Measurements from ENCODE around the gene CEP85L.

The CEP85L gene

DNA sequence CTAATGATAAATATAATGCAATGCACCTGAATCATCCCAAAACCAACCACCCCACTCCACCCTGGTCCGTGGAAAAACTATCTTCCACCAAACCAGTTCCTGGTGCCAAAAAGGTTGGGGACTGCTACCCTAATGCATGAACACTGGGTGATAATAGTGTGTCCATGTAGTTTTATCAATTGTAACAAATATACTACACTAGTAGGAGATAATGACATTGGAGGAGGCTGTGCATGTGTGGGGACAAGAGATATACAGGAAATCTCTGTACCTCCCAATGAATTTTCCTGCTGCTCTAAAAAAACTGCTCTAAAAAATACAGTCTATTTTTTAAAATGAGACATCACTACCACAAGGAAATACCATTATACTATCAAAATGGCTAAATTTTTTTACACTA is 20.5 kb downstream of the CEP85L start:
- FAIRE-seq: no peak
- TF ChIP-seq POLR2A (IDR thresholded peaks at IDR 0.05; ENCODE audit: low read depth, low read length): no peak
- TF ChIP-seq PAX5 (IDR thresholded peaks at IDR 0.05; ENCODE audit: insufficient read depth, low read length, severe bottlenecking): no peak
- no peak for TF ChIP-seq SPI1 (IDR thresholded peaks at IDR 0.05; ENCODE audit: low read depth, low read length)
- no peak for TF ChIP-seq TAF1 (IDR thresholded peaks at IDR 0.05; ENCODE audit: low read depth, low read length)
- no peak for TF ChIP-seq POU2F2 (IDR thresholded peaks at IDR 0.05; ENCODE audit: low read depth, low read length)
- no peak for TF ChIP-seq POLR2AphosphoS5 (IDR thresholded peaks at IDR 0.05; ENCODE audit: low read depth, low read length)
- no peak for DNase-seq (ENCODE audit: insufficient read length, low spot score)

DNA sequence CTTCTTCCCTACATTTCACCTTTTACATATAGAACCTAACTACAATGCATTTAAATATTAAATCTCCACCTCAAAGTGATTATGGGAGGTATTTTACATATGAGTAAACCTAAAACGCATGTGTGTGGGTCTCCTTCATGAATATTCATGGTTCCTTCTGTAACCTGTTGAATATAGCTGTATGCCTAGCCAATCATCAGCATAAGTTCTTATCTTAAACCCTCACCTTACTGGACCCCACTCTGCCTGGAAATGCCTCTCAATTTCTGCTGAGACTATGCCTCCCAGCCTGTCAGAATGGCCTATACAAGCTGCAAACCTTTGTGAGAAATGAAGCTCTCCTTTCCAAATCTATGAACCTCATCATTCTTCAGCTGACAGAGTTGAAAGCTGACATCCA is 21.3 kb downstream of the CEP85L start:
- no peak for TF ChIP-seq POU2F2 (IDR thresholded peaks at IDR 0.05; ENCODE audit: low read depth, low read length)
- no peak for TF ChIP-seq TAF1 (IDR thresholded peaks at IDR 0.05; ENCODE audit: low read depth, low read length)
- no peak for TF ChIP-seq POLR2AphosphoS5 (IDR thresholded peaks at IDR 0.05; ENCODE audit: low read depth, low read length)
- no peak for TF ChIP-seq PAX5 (IDR thresholded peaks at IDR 0.05; ENCODE audit: insufficient read depth, low read length, severe bottlenecking)
- FAIRE-seq (no peak), DNase-seq (ENCODE audit: insufficient read length, low spot score) (no peak)

DNA sequence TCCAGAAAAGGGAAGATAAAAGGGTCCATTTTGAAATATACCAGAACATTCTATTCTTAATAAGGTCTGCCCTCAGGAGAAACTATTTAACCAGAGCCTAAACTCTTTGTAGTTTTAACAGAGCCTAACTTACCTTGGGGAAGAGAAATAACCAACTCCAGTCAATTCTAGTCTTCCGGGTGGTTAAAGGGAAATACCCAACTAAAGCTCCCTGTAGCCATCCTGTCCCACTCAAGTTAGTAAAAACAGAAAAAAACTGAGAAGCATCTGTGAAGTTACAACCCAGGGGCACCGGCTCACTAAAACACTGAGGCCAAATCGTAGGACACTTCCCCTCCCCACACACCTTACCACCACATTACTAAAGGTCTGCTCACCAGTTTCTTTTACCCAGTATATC is 23.7 kb downstream of the CEP85L start:
- DNase-seq (ENCODE audit: insufficient read length, low spot score): no peak
- no peak for FAIRE-seq
- TF ChIP-seq POLR2AphosphoS5 (IDR thresholded peaks at IDR 0.05; ENCODE audit: low read depth, low read length) (no peak), TAF1 (IDR thresholded peaks at IDR 0.05; ENCODE audit: low read depth, low read length) (no peak), POU2F2 (IDR thresholded peaks at IDR 0.05; ENCODE audit: low read depth, low read length) (no peak), SPI1 (IDR thresholded peaks at IDR 0.05; ENCODE audit: low read depth, low read length) (no peak), POLR2A (IDR thresholded peaks at IDR 0.05; ENCODE audit: low read depth, low read length) (no peak), PAX5 (IDR thresholded peaks at IDR 0.05; ENCODE audit: insufficient read depth, low read length, severe bottlenecking) (no peak)

DNA sequence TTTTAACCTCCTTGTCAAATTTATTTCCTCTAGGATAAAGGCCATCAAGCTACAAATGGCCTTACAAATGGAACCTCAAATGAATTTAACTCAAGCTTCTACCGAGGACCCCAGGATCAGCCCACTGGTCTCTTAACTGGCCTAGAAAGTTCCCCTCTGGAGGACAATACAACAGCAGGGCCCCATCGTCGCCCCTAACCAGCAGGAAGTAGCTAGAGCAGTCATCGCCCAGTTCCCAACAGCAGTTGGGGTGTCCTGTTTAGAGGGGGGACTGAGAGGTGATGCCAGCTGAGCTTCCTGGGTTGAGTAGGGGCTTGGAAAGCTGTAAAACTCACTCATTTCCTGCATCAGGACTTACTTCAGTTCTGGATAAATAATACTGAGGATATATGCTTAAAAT is 25.6 kb downstream of the CEP85L start:
- DNase-seq (ENCODE audit: insufficient read length, low spot score) (no peak), FAIRE-seq (no peak)
- TF ChIP-seq TAF1 (IDR thresholded peaks at IDR 0.05; ENCODE audit: low read depth, low read length) (no peak), PAX5 (IDR thresholded peaks at IDR 0.05; ENCODE audit: insufficient read depth, low read length, severe bottlenecking) (no peak), POLR2A (IDR thresholded peaks at IDR 0.05; ENCODE audit: low read depth, low read length) (no peak), SPI1 (IDR thresholded peaks at IDR 0.05; ENCODE audit: low read depth, low read length) (no peak), POU2F2 (IDR thresholded peaks at IDR 0.05; ENCODE audit: low read depth, low read length) (no peak), POLR2AphosphoS5 (IDR thresholded peaks at IDR 0.05; ENCODE audit: low read depth, low read length) (no peak)

DNA sequence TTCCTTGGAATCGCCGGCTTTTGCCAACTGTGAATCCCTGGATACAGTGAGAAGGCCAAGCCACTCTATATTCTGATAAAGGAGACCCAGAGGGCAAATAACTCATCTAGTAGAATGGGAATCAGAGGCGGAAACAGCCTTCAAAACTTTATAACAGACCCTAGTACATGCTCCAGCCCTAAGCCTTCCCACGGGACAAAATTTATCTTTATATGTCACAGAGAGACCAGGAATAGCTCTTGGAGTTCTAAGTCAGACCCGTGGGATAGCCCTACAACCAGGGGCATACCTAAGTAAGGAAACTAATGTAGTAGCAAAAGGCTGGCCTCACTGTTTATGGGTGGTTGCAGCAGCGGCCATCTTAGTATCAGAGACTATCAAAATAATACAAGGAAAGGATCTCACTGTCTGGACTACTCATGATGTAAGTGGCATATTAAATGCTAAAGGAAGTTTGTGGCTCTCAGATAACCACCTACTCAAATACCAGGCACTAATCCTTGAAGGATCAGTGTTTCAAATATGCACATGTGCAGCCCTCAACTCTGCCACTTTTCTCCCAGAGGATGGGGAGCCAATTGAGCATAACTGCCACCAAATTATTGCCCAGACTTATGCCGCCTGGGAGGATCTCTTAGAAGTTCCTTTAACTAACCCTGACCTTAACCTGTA is 29.5 kb downstream of the CEP85L start:
- no peak for FAIRE-seq
- DNase-seq (ENCODE audit: insufficient read length, low spot score): no peak
- no peak for TF ChIP-seq POLR2A (IDR thresholded peaks at IDR 0.05; ENCODE audit: low read depth, low read length)
- TF ChIP-seq POU2F2 (IDR thresholded peaks at IDR 0.05; ENCODE audit: low read depth, low read length): no peak
- TF ChIP-seq POLR2AphosphoS5 (IDR thresholded peaks at IDR 0.05; ENCODE audit: low read depth, low read length): no peak
- TF ChIP-seq PAX5 (IDR thresholded peaks at IDR 0.05; ENCODE audit: insufficient read depth, low read length, severe bottlenecking): no peak
- TF ChIP-seq SPI1 (IDR thresholded peaks at IDR 0.05; ENCODE audit: low read depth, low read length): no peak
- no peak for TF ChIP-seq TAF1 (IDR thresholded peaks at IDR 0.05; ENCODE audit: low read depth, low read length)

DNA sequence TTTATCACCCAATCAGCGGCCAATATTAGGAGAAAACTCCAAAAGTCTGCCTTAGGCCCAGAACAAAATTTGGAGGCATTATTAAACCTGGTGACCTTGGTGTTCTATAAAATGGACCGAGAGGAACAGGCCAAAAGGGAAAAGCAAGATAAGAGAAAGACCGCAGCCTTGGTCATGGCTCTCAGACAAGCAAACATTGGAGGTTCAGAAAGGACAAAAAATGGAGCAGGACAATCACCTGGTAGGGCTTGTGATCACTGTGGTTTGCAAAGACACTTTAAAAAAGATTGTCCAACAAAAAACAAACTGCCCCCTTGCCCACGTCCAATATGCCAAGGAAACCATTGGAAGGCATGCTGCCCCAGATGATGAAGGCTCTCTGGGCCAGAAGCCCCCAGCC is 31.2 kb downstream of the CEP85L start:
- DNase-seq (ENCODE audit: insufficient read length, low spot score): no peak
- no peak for TF ChIP-seq TAF1 (IDR thresholded peaks at IDR 0.05; ENCODE audit: low read depth, low read length)
- no peak for TF ChIP-seq POU2F2 (IDR thresholded peaks at IDR 0.05; ENCODE audit: low read depth, low read length)
- no peak for TF ChIP-seq POLR2AphosphoS5 (IDR thresholded peaks at IDR 0.05; ENCODE audit: low read depth, low read length)
- TF ChIP-seq PAX5 (IDR thresholded peaks at IDR 0.05; ENCODE audit: insufficient read depth, low read length, severe bottlenecking): no peak
- no peak for TF ChIP-seq POLR2A (IDR thresholded peaks at IDR 0.05; ENCODE audit: low read depth, low read length)
- no peak for FAIRE-seq

DNA sequence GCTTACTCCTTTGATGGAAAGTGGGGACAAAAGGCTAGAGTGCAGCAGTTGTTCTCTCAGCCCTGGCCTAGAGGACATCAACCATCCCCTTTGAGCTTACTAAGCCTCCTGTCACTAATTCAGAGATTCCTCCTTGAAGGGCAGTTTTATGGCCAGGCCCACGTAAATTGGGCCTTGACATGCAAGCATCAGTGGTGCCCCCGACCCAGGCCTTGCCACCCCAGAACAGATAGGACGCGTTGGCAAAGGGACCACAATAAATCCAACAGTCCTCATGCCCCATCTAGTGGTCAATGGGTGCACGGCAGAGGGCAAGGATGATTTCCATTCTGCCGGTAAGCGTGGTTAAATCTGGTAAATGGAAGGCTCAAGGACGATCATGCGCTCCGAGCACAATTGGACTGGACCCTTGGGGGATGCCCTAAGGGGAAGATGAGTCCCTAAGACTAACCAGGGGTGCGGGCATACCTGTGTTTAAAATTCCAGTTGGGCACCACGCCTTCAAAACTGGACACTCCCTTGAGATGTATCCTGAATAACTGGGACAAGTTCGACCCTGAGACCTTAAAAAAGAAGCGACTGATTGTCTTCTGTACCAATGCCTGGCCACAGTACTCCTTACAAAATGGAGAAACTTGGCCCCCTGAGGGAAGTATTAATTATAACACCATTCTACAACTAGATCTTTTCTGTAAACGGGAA is 32.6 kb downstream of the CEP85L start:
- DNase-seq (ENCODE audit: insufficient read length, low spot score) (peak; percentile 12), FAIRE-seq (peak; percentile 89)
- TF ChIP-seq PAX5 (IDR thresholded peaks at IDR 0.05; ENCODE audit: insufficient read depth, low read length, severe bottlenecking): no peak
- no peak for TF ChIP-seq POLR2AphosphoS5 (IDR thresholded peaks at IDR 0.05; ENCODE audit: low read depth, low read length)
- TF ChIP-seq TAF1 (IDR thresholded peaks at IDR 0.05; ENCODE audit: low read depth, low read length): no peak
- no peak for TF ChIP-seq POLR2A (IDR thresholded peaks at IDR 0.05; ENCODE audit: low read depth, low read length)
- TF ChIP-seq SPI1 (IDR thresholded peaks at IDR 0.05; ENCODE audit: low read depth, low read length): no peak
- no peak for TF ChIP-seq POU2F2 (IDR thresholded peaks at IDR 0.05; ENCODE audit: low read depth, low read length)

DNA sequence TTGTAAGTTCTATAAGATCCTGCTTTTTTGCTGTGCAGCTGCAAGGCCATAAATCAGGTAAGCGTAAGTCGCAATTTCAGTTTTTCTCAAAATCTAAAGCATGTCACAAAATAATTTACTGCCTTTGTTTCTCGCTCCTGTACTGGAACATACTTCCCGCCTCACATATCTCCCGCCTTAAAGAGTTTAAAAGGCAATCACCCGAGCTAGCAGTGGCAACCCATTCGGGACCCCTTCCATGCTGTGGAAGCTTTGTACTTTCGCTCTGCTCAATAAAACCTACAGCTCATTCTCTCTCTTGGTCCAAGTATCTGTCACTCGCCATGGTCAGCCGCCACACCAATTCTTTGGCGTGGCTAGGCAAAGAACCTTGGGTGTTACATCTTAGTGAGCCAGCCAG is 34.0 kb downstream of the CEP85L start:
- DNase-seq (ENCODE audit: insufficient read length, low spot score): no peak
- TF ChIP-seq TAF1 (IDR thresholded peaks at IDR 0.05; ENCODE audit: low read depth, low read length) (no peak), POU2F2 (IDR thresholded peaks at IDR 0.05; ENCODE audit: low read depth, low read length) (no peak), PAX5 (IDR thresholded peaks at IDR 0.05; ENCODE audit: insufficient read depth, low read length, severe bottlenecking) (no peak), SPI1 (IDR thresholded peaks at IDR 0.05; ENCODE audit: low read depth, low read length) (no peak), POLR2AphosphoS5 (IDR thresholded peaks at IDR 0.05; ENCODE audit: low read depth, low read length) (no peak), POLR2A (IDR thresholded peaks at IDR 0.05; ENCODE audit: low read depth, low read length) (no peak)
- no peak for FAIRE-seq

DNA sequence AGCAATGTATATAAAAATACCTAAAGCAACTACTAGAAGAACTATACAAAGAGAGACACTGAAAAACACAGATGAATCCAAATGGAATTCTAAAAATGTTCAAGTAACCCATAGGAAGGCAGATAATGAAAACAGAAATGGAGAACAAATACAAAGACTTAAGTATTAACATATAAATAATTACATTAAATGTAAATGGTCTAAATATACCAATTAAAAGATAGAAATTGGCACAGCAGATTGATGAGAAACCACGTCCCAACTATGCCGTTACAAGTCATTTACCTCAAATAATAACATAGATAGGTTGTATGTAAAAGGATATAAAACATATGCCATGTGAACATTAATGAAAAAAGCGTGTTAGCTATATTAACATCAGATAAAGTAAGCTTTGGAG is 40.1 kb downstream of the CEP85L start:
- no peak for TF ChIP-seq POLR2A (IDR thresholded peaks at IDR 0.05; ENCODE audit: low read depth, low read length)
- TF ChIP-seq TAF1 (IDR thresholded peaks at IDR 0.05; ENCODE audit: low read depth, low read length): no peak
- TF ChIP-seq SPI1 (IDR thresholded peaks at IDR 0.05; ENCODE audit: low read depth, low read length): no peak
- TF ChIP-seq POU2F2 (IDR thresholded peaks at IDR 0.05; ENCODE audit: low read depth, low read length): no peak
- no peak for TF ChIP-seq PAX5 (IDR thresholded peaks at IDR 0.05; ENCODE audit: insufficient read depth, low read length, severe bottlenecking)
- no peak for TF ChIP-seq POLR2AphosphoS5 (IDR thresholded peaks at IDR 0.05; ENCODE audit: low read depth, low read length)
- DNase-seq (ENCODE audit: insufficient read length, low spot score): no peak
- FAIRE-seq: no peak
